GM12878 (cell line): Measurements from ENCODE around the gene P4HA3. TPM values are rescaled to one million over a fixed set of nuclear protein-coding genes. Genes with fewer than 3 reads are reported as not detected.

ENCODE experiments used
- ATF7 ChIP-seq: fragments of 450-650 bp; IDR thresholded peaks from 2 replicates; pipeline ENCODE4 v1.6.1; 2016; ENCODE audit warnings: low read depth, mild to moderate bottlenecking
- CBX3 ChIP-seq: fragments of 200-600 bp; sonication (generic); IDR thresholded peaks from 2 replicates; pipeline ENCODE4 v1.6.1; 2016; ENCODE audit warnings: low read depth, borderline replicate concordance
- CREM ChIP-seq: IDR thresholded peaks from 2 replicates; pipeline ENCODE4 v1.6.1; 2014; ENCODE audit warnings: antibody characterized with exemption, low read depth
- EZH2 ChIP-seq: IDR thresholded peaks from 2 replicates; pipeline ENCODE4 v1.6.1; 2012; ENCODE audit warnings: low read depth, mild to moderate bottlenecking, control low read depth, inconsistent platforms, low read length, borderline replicate concordance; ENCODE audit not compliant: control insufficient read depth
- FOS ChIP-seq: IDR thresholded peaks from 3 replicates; pipeline ENCODE4 v1.6.1; 2011; ENCODE audit warnings: borderline replicate concordance; ENCODE audit not compliant: insufficient read length; ENCODE audit errors: extremely low read depth
- NFYB ChIP-seq: IDR thresholded peaks from 2 replicates; pipeline ENCODE4 v1.6.1; 2011; ENCODE audit warnings: low read depth, mild to moderate bottlenecking, low read length, improper control_type of control experiment, moderate library complexity; ENCODE audit not compliant: insufficient read depth
- RUNX3 ChIP-seq: IDR thresholded peaks from 2 replicates; pipeline ENCODE4 v1.6.1; 2012; ENCODE audit warnings: low read length, inconsistent platforms
- SUPT20H ChIP-seq: IDR thresholded peaks from 2 replicates; pipeline ENCODE4 v1.6.1; 2011; ENCODE audit warnings: low read depth, mild to moderate bottlenecking, low read length, moderate library complexity, borderline replicate concordance; ENCODE audit not compliant: control insufficient read depth
- polyA plus RNA-seq, 11 experiments: library from polyadenylated mRNA; depleted of rRNA in 4 of 11; unstranded in 6 of 11; stranded (reverse) in 5 of 11; fragments of >200 nt; fragmentation: Nextera tagmentation in 4 of 11; fragmentation: Illumina TruSeq in 1 of 11; extraction: Ambion mirVana in 4 of 11; extraction: Trizol in 1 of 11; gene quantifications; 1 replicate in 1 of 11; 2 replicates in 10 of 11; pipeline versions ENCODE4 v1.2.1 to v1.2.3, GENCODE V29; 2011 to 2016; ENCODE audit warnings: inconsistent platforms in 2 of 11, missing spikeins in 2 of 11, low read depth in 1 of 11
- total RNA-seq, 4 experiments: library from RNA; depleted of rRNA in 3 of 4; stranded (reverse); fragments of >200 nt in 3 of 4; fragmentation: Illumina TruSeq in 1 of 4; extraction: Trizol in 1 of 4; gene quantifications; 2 replicates each; pipeline versions ENCODE4 v1.2.1 to v1.2.3, GENCODE V29; 2013 to 2021
- TF ChIP-seq, protein P1 (sequence below): fragments of 450-650 bp; IDR thresholded peaks from 2 replicates; pipeline ENCODE4 v1.6.1; 2017; ENCODE audit warnings: mild to moderate bottlenecking, low read depth, inconsistent platforms; ENCODE audit not compliant: poor library complexity, severe bottlenecking
- TF ChIP-seq, protein P2 (sequence below): fragments of 450-650 bp; IDR thresholded peaks from 2 replicates; pipeline ENCODE4 v1.6.1; 2018; ENCODE audit warnings: mild to moderate bottlenecking, low read depth, moderate library complexity; ENCODE audit not compliant: partially characterized antibody
- TF ChIP-seq, protein P3 (sequence below): IDR thresholded peaks from 2 replicates; pipeline ENCODE4 v1.6.1; 2011; ENCODE audit warnings: low read depth, low read length, improper control_type of control experiment, borderline replicate concordance

Gene P4HA3
- total and polyA plus RNA-seq, 10 of the 15 experiments (the other 5 are each of a cell fraction or from before 2014, with no cell fraction given), result 0.08 TPM; not detected in 9

DNA sequence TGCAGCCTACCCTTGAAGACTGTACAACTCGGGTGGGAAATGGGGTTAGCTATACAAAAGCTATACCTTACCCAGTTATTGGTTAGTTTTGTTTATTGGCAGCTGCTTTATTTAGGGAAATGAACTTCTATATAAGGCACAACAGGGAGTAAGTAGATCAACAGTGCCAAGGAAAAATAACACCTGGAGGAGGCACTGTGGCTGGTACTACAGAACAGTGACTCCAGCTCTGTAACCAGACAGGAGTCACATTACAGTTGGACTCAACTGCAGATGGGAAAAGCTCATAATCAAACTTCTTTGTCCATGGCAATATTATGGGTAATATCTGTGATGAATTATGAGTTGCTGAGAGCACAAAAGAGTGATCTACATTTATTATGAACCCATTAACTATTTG is 14.0 kb downstream of the P4HA3 start (continued):
- TF ChIP-seq, protein P1, sequence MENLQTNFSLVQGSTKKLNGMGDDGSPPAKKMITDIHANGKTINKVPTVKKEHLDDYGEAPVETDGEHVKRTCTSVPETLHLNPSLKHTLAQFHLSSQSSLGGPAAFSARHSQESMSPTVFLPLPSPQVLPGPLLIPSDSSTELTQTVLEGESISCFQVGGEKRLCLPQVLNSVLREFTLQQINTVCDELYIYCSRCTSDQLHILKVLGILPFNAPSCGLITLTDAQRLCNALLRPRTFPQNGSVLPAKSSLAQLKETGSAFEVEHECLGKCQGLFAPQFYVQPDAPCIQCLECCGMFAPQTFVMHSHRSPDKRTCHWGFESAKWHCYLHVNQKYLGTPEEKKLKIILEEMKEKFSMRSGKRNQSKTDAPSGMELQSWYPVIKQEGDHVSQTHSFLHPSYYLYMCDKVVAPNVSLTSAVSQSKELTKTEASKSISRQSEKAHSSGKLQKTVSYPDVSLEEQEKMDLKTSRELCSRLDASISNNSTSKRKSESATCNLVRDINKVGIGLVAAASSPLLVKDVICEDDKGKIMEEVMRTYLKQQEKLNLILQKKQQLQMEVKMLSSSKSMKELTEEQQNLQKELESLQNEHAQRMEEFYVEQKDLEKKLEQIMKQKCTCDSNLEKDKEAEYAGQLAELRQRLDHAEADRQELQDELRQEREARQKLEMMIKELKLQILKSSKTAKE, result no peak
- TF ChIP-seq CBX3, result no peak
- TF ChIP-seq, protein P2, sequence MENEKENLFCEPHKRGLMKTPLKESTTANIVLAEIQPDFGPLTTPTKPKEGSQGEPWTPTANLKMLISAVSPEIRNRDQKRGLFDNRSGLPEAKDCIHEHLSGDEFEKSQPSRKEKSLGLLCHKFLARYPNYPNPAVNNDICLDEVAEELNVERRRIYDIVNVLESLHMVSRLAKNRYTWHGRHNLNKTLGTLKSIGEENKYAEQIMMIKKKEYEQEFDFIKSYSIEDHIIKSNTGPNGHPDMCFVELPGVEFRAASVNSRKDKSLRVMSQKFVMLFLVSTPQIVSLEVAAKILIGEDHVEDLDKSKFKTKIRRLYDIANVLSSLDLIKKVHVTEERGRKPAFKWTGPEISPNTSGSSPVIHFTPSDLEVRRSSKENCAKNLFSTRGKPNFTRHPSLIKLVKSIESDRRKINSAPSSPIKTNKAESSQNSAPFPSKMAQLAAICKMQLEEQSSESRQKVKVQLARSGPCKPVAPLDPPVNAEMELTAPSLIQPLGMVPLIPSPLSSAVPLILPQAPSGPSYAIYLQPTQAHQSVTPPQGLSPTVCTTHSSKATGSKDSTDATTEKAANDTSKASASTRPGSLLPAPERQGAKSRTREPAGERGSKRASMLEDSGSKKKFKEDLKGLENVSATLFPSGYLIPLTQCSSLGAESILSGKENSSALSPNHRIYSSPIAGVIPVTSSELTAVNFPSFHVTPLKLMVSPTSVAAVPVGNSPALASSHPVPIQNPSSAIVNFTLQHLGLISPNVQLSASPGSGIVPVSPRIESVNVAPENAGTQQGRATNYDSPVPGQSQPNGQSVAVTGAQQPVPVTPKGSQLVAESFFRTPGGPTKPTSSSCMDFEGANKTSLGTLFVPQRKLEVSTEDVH, result no peak
- no peak for TF ChIP-seq SUPT20H
- no peak for TF ChIP-seq EZH2
- TF ChIP-seq RUNX3, result no peak
- TF ChIP-seq, protein P3, sequence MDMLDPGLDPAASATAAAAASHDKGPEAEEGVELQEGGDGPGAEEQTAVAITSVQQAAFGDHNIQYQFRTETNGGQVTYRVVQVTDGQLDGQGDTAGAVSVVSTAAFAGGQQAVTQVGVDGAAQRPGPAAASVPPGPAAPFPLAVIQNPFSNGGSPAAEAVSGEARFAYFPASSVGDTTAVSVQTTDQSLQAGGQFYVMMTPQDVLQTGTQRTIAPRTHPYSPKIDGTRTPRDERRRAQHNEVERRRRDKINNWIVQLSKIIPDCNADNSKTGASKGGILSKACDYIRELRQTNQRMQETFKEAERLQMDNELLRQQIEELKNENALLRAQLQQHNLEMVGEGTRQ, result no peak
- no peak for TF ChIP-seq ATF7
- TF ChIP-seq CREM, result no peak
- no peak for TF ChIP-seq FOS
- TF ChIP-seq NFYB, result no peak
- TF ChIP-seq, all 136 proteins: peak for 0
